ENCODE results near the gene PTGFR. TPM values are rescaled to one million over a fixed set of nuclear protein-coding genes. Genes with fewer than 3 reads are reported as not detected.

The PTGFR gene
- total RNA-seq, 2 experiments from 2014 or later = not detected

Other genes with a start within 250 kb of the PTGFR start
- gene IFI44L, start 129.5 kb downstream of the PTGFR start, total RNA-seq = 10 to 100 TPM; 38.5 to 38.6 TPM
- 10 to 100 TPM; 40.8 to 45.2 TPM for gene IFI44, start 158.9 kb downstream of the PTGFR start, total RNA-seq